HG03103 (cell line): ENCODE data around the gene ITGAD.
"Not testable (repeated sequence)": the region's sequence is repeated elsewhere in the genome, so short reads cannot be mapped to it uniquely, and the experiment has no call there.

Source experiments
- ATAC-seq: cut with Tn5 transposase; IDR thresholded peaks from one replicate; pipeline ENCODE4 v1.9.1; 2021; ENCODE audit warnings: low read depth; ENCODE audit not compliant: unreplicated experiment

Gene ITGAD

GRCh38 chr16:31428279-31428597, 35.1 kb downstream of the ITGAD start, which contains the start of gene COX6A2:
Gene COX6A2, minus strand, starts transcription at chr16:31428360. Its CDS starts 35 bp downstream, at chr16:31428325.
- no peak for ATAC-seq

- ATAC-seq = no peak
Measured at GRCh38 chr16:31428638-31429247, 35.6 kb downstream of the ITGAD start.

- no peak for ATAC-seq
Measured at GRCh38 chr16:31429314-31429713, 36.2 kb downstream of the ITGAD start.

GRCh38 chr16:31429796-31430195, 36.7 kb downstream of the ITGAD start:
- ATAC-seq = no peak

GRCh38 chr16:31430380-31431052, 37.4 kb downstream of the ITGAD start:
- ATAC-seq = no peak

GRCh38 chr16:31435341-31436220, 42.4 kb downstream of the ITGAD start:
- no peak for ATAC-seq

GRCh38 chr16:31436221-31437045, 43.3 kb downstream of the ITGAD start:
- ATAC-seq = no peak

- ATAC-seq = no peak
Measured at GRCh38 chr16:31438414-31438813, 45.3 kb downstream of the ITGAD start.

GRCh38 chr16:31439023-31439422, 45.9 kb downstream of the ITGAD start:
- not testable (repeated sequence) for ATAC-seq

- ATAC-seq = no peak
Measured at GRCh38 chr16:31439519-31439918, 46.4 kb downstream of the ITGAD start.

GRCh38 chr16:31440516-31441184, 47.5 kb downstream of the ITGAD start:
- no peak for ATAC-seq

GRCh38 chr16:31441956-31442355, 48.8 kb downstream of the ITGAD start:
- ATAC-seq = no peak

GRCh38 chr16:31445931-31446330, 52.8 kb downstream of the ITGAD start:
- not testable (repeated sequence) for ATAC-seq

- ATAC-seq = no peak
Measured at GRCh38 chr16:31451201-31451600, 58.1 kb downstream of the ITGAD start.

- ATAC-seq = peak; percentile 63
Measured at GRCh38 chr16:31451681-31452351, 58.7 kb downstream of the ITGAD start.

- no peak for ATAC-seq
Measured at GRCh38 chr16:31452631-31453106, 59.5 kb downstream of the ITGAD start.

- ATAC-seq = no peak
Measured at GRCh38 chr16:31453255-31454204, 60.4 kb downstream of the ITGAD start.

- no peak for ATAC-seq
Measured at GRCh38 chr16:31455601-31456314, 62.6 kb downstream of the ITGAD start.
